Measurements from ENCODE around the gene GASK1A. TPM values are rescaled to one million over a fixed set of nuclear protein-coding genes. Genes with fewer than 3 reads are reported as not detected.

Gene GASK1A
- polyA plus RNA-seq, 1 experiment = 0.43 TPM

DNA sequence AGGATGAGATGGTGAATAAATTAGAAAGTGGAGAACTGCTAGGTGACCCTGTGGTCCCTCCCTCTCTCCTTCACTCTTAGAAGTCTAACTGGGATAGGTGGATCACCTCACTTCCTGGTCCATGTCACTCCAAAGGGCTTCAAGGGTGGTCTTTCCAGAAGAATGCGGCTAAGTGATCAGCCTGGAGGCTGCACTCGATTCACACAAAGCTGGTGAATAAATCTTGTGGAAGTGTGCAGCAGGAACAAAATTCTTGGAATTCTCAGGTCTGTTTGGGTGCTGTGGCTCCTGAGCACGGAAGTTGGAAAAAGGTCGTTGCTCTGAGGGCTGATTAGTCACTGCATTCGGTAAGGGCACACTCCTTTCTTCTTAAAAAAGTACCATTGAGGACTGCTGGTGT lies 46.3 kb downstream of the GASK1A start:
- DNase-seq (ENCODE audit: low read depth, low spot score) = no peak
- POLR2A ChIA-PET = no interaction called here
- CTCF ChIA-PET = no interaction called here
- H3K27ac ChIP-seq (ENCODE audit: low read depth, low read length) = no peak overlapping the region
- no peaks in the 10 kb centered on the region for H3K9me3 ChIP-seq (ENCODE audit: control insufficient read depth, insufficient read depth, low read length)
- no peaks in the 10 kb centered on the region for H3K27me3 ChIP-seq (ENCODE audit: control insufficient read depth, insufficient read depth, low read length)
- H3K4me3 ChIP-seq (ENCODE audit: low read depth, low read length) = no peak overlapping the region
- TF ChIP-seq, protein P1, sequence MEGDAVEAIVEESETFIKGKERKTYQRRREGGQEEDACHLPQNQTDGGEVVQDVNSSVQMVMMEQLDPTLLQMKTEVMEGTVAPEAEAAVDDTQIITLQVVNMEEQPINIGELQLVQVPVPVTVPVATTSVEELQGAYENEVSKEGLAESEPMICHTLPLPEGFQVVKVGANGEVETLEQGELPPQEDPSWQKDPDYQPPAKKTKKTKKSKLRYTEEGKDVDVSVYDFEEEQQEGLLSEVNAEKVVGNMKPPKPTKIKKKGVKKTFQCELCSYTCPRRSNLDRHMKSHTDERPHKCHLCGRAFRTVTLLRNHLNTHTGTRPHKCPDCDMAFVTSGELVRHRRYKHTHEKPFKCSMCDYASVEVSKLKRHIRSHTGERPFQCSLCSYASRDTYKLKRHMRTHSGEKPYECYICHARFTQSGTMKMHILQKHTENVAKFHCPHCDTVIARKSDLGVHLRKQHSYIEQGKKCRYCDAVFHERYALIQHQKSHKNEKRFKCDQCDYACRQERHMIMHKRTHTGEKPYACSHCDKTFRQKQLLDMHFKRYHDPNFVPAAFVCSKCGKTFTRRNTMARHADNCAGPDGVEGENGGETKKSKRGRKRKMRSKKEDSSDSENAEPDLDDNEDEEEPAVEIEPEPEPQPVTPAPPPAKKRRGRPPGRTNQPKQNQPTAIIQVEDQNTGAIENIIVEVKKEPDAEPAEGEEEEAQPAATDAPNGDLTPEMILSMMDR (IDR thresholded peaks at IDR 0.05; ENCODE audit: low read depth, low read length) = no peak

DNA sequence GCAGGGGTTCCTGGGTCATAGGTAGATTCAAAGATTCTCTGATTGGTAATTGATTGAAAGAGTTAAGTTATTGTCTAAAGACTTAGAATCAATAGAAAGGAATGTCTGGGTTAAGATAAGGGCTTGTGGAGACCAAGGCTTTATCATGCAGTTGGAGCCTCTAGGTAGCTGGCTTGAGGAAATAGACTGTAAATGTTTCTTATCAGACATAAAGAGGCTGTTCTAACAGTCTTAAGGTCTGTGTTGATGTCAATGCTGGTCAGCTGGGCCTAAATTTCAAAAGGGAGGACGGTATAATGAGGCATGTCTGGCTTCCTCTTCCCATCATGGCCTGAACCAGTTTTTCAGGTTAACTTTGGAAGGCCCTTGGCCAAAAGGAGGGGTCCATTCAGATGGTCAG lies 48.9 kb downstream of the GASK1A start:
- CTCF ChIA-PET = no interaction called here
- no peak for DNase-seq (ENCODE audit: low read depth, low spot score)
- no peaks in the 10 kb centered on the region for H3K27me3 ChIP-seq (ENCODE audit: control insufficient read depth, insufficient read depth, low read length)

DNA sequence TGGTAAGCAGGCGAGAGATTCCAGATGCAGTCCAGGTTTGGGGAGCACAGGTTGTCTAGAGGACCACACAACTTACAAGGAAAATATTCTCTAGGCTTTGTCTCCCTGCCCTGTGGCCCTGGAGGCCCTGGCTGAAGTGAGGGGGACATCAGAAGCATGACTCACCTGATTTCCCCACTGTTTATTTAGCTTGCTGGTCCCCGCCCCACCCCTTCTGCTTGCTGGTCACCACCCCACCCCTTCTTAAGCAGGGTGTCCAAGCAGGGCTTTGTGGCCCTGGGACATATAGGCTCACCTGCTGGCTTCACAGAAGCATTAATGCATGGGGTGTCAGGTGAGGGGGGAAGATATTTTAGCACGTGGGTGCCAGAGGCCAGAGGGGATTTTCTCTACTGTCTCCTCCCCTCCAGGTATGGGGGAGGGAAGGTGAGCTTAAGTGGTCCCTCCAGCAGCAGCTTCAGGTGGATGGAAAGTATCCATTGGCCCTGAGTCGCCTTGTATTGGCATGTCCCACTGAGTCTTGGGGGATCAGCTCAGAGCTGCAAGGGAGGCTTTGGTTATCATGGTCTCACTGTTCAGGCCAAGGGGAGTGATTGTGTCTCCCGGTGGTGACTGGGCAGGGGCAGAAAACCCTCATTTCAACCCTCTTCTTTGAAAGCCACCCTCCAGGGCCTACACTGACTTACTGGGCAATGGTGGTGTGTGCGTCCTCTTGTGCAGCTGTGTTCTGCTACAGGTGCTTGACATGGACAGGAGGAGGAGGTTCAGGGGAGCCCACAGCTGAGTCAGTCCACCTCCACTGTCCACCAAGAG lies 49.8 kb downstream of the GASK1A start:
- ChIA-PET CTCF (no interaction called here), POLR2A (no interaction called here)
- no peaks in the 10 kb centered on the region for H3K27me3 ChIP-seq (ENCODE audit: control insufficient read depth, insufficient read depth, low read length)
- peaks cover 4% of the 10 kb centered on the region; the same call in 1 of the 2 replicates for H3K9me3 ChIP-seq (ENCODE audit: control insufficient read depth, insufficient read depth, low read length)
- TF ChIP-seq, protein P1 (IDR thresholded peaks at IDR 0.05; ENCODE audit: low read depth, low read length) = no peak
- H3K27ac ChIP-seq (ENCODE audit: low read depth, low read length) = no peak overlapping the region
- no peak for DNase-seq (ENCODE audit: low read depth, low spot score)
- no peak overlapping the region for H3K4me3 ChIP-seq (ENCODE audit: low read depth, low read length)

More for the DNA sequence above, 48.9 kb downstream of the GASK1A start:
- H3K4me3 ChIP-seq (ENCODE audit: low read depth, low read length) = no peak overlapping the region
- POLR2A ChIA-PET = no interaction called here
- TF ChIP-seq, protein P1 (IDR thresholded peaks at IDR 0.05; ENCODE audit: low read depth, low read length) = no peak
- H3K9me3 ChIP-seq (ENCODE audit: control insufficient read depth, insufficient read depth, low read length) = peaks cover 4% of the 10 kb centered on the region; the same call in 1 of the 2 replicates
- no peak overlapping the region for H3K27ac ChIP-seq (ENCODE audit: low read depth, low read length)

DNA sequence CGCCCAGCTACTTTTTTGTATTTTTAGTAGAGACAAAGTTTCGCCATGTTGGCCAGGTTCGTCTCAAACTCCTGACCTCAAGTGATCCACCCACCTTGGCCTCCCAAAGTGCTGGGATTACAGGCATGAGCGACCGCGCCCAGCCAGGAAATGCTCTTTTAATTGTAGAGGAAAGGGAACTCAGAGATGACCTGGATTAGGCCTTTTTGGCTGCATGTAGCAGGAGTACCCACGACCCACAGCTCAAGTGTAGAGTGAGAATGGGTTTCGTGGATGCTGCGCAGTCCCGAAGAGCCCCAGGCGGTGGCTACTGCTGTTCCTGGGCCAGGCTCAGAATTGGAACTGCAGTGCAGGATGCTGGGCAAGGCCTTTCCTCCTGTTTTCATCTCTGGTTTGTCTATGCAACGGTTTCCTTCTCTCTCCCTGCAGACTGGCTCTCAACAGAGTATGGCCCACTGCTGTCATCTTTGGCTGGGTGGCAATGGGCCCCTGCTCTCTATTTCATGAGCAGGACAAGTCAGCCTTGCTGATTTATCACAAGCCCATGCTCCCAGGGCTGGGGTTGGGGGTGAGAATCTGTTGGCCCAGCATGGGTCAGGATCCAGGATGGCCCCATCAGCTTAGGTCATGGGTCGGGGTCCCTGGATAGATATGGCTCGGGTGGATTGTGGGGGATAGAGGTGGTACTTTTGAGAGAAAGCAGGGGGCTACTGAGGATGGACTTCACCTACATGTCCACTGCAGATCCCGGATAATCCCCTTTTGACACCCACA lies 51.2 kb downstream of the GASK1A start:
- CTCF ChIA-PET = no interaction called here
- Histone ChIP-seq H3K9me3 (ENCODE audit: control insufficient read depth, insufficient read depth, low read length) (peaks cover 4% of the 10 kb centered on the region; the same call in 1 of the 2 replicates), H3K27ac (ENCODE audit: low read depth, low read length) (no peak overlapping the region), H3K4me3 (ENCODE audit: low read depth, low read length) (no peak overlapping the region), H3K27me3 (ENCODE audit: control insufficient read depth, insufficient read depth, low read length) (no peaks in the 10 kb centered on the region)
- DNase-seq (ENCODE audit: low read depth, low spot score) = no peak
- POLR2A ChIA-PET = no interaction called here
- TF ChIP-seq, protein P1 (IDR thresholded peaks at IDR 0.05; ENCODE audit: low read depth, low read length) = no peak

DNA sequence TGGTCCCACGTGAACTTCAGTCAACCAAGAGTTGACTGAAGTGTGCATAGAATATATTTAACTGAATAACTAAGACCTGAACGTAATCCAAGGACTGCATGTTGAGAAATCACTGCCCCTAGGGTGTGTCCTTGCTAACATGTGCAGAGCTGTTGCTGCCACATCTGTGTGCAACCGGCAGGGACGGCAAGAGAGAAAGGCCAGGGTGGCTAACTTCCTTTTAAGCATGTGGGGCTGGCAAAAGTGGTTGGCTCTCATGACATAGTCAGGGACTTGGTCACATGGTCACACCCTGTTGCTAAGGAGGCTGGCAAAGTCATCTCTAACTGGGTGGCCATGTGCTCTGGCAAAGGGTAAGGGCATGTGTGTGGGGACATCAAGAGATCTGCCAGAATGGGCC lies 52.4 kb downstream of the GASK1A start:
- no peak for DNase-seq (ENCODE audit: low read depth, low spot score)
- H3K27me3 ChIP-seq (ENCODE audit: control insufficient read depth, insufficient read depth, low read length) = no peaks in the 10 kb centered on the region
- TF ChIP-seq, protein P1 (IDR thresholded peaks at IDR 0.05; ENCODE audit: low read depth, low read length) = no peak
- no peak overlapping the region for H3K27ac ChIP-seq (ENCODE audit: low read depth, low read length)
- ChIA-PET CTCF (no interaction called here), POLR2A (no interaction called here)
- H3K4me3 ChIP-seq (ENCODE audit: low read depth, low read length) = no peak overlapping the region
- peaks cover 4% of the 10 kb centered on the region; the same call in 1 of the 2 replicates for H3K9me3 ChIP-seq (ENCODE audit: control insufficient read depth, insufficient read depth, low read length)
